Measurements from ENCODE around the gene USH2A.

The USH2A gene

DNA sequence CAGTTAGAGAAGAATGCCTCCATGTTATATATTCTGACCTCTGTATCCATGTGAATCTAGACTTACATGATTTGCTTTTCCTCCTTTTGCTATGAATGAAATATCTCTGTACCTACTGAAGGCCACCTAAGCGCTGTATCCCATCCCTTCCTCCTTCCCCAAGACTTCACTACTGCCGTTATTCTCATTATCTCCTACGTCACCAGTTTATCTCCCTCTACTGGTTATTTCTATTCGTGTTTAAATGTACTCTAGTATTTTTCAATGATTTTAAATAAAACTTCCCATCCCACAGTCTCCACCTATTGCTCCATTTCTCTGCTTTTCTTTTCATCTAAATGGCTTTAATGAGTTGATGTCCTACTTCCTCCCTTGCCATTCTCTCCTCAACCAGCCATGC, 746.1 kb downstream of the USH2A start:
- Histone ChIP-seq H3K36me3 (replicated peaks) (no peaks in the 10 kb centered on the region), H3K4me1 (no peaks in the 10 kb centered on the region), H3K9me3 (no peaks in the 10 kb centered on the region), H3K4me3 (no peak overlapping the region), H3K27me3 (ENCODE audit: low read depth) (no peaks in the 10 kb centered on the region)
- no peak for DNase-seq (ENCODE audit: low spot score in 2 of 2)
- in situ Hi-C loops (cut with MboI; ENCODE audit: low sequenced_read_pairs): no loop called here

- no peaks in the 10 kb centered on the region for H3K36me3 ChIP-seq (replicated peaks)
- H3K4me1 ChIP-seq: no peaks in the 10 kb centered on the region
- H3K4me3 ChIP-seq: no peak overlapping the region
- in situ Hi-C loops (cut with MboI; ENCODE audit: low sequenced_read_pairs): no loop called here
- H3K9me3 ChIP-seq: no peaks in the 10 kb centered on the region
- H3K27me3 ChIP-seq (ENCODE audit: low read depth): no peaks in the 10 kb centered on the region
- DNase-seq (ENCODE audit: low spot score in 2 of 2): no peak
Measured at GRCh38 chr1:215673943-215674342, 749.3 kb downstream of the USH2A start.

DNA sequence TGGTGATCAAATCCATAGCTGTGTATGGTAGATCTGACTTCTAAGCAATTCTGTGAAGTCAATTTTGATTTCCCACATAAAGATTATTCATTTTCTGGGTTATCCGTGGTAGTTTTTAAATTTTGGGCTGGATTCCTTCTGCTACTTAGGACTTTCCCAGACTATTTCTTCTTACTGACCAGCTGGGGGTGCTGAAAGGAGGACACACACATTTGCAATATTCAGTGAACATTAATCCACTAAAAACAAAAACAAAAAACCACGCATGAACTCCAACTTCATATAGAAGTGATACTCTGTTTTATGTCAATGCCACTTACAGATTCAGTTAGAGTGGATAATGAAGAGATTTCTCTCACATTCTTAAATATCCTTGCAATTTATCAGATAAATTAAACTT, 750.8 kb downstream of the USH2A start:
- H3K36me3 ChIP-seq (replicated peaks): no peaks in the 10 kb centered on the region
- DNase-seq (ENCODE audit: low spot score in 2 of 2): no peak
- H3K4me3 ChIP-seq: no peak overlapping the region
- no peaks in the 10 kb centered on the region for H3K4me1 ChIP-seq
- in situ Hi-C loops (cut with MboI; ENCODE audit: low sequenced_read_pairs): no loop called here
- H3K27me3 ChIP-seq (ENCODE audit: low read depth): no peaks in the 10 kb centered on the region
- H3K9me3 ChIP-seq: no peaks in the 10 kb centered on the region

DNA sequence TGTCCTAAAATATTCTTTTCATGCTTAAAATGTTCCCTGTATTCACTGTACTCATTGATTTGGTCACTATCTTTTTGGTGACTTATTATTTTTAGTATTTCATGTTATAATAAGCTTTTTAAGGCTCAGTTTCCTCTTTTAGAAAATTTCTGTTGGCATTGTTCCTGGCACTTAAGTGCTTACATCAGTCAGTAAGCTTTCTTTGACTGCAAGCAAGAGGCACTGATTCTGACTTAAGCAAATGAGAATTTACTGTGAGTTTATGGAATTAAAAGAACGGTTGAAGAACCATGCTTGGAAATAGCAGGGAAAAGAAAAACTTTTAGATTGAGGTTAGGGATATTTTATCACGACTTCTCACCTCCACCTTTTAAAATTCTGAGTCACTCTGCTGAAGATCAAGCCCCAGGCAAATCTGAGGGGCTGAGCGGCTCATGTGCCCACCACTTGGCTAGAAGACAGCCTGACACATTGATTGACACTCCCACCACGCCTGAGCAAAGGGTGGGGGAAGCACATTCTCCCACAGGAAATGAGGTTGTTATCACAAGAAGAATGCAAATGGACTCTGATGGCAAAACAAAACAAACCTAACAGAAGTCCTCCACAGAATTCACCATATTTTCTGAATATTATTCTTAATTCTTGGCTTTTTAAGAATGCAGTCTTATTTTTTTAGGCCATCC, 753.3 kb downstream of the USH2A start:
- H3K36me3 ChIP-seq (replicated peaks): no peaks in the 10 kb centered on the region
- H3K4me1 ChIP-seq: no peaks in the 10 kb centered on the region
- no peaks in the 10 kb centered on the region for H3K27me3 ChIP-seq (ENCODE audit: low read depth)
- no peak overlapping the region for H3K4me3 ChIP-seq
- in situ Hi-C loops (cut with MboI; ENCODE audit: low sequenced_read_pairs): no loop called here
- no peak for DNase-seq (ENCODE audit: low spot score in 2 of 2)
- H3K9me3 ChIP-seq: no peaks in the 10 kb centered on the region

DNA sequence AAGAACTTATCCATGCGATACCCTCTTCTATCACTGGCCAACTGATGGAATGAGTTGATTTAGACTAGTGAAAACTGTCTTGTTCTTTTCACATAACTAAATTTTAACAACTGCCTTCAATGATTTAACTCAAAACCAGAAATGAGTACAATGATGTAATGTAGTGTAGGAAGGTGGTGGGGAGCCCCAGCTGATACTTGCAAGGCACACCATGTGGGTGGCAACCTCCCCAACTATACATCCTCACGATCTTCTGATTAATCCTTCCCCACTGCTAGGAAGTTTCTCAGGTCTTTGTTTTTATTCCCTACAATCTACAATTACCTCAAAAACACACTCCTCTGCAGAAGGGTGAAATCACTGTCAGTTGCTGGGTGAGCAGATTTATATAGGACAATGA, 755.5 kb downstream of the USH2A start:
- no peaks in the 10 kb centered on the region for H3K27me3 ChIP-seq (ENCODE audit: low read depth)
- in situ Hi-C loops (cut with MboI; ENCODE audit: low sequenced_read_pairs): no loop called here
- no peaks in the 10 kb centered on the region for H3K9me3 ChIP-seq
- H3K36me3 ChIP-seq (replicated peaks): no peaks in the 10 kb centered on the region
- no peak for DNase-seq (ENCODE audit: low spot score in 2 of 2)
- no peaks in the 10 kb centered on the region for H3K4me1 ChIP-seq
- no peak overlapping the region for H3K4me3 ChIP-seq

DNA sequence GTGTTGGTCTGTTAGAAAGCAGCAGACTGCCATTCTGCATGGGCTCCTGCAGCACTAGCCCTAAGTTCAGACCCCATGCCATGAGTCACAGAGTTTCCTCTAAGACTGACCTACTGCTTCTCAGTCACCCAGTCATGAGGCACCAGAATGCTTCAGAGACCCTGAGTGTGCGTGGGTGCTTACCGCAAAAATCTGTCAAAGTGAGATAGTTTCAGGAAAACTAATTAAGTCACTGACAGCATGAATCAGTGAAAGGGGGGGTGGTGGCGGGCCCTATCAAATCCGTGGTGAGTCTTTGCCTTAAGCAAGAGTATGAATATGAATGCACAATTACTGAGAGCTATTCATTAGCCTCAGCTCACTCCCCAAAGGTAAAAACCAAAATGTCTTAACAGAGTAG, 758.0 kb downstream of the USH2A start:
- H3K36me3 ChIP-seq (replicated peaks): no peaks in the 10 kb centered on the region
- no peaks in the 10 kb centered on the region for H3K9me3 ChIP-seq
- no peaks in the 10 kb centered on the region for H3K27me3 ChIP-seq (ENCODE audit: low read depth)
- DNase-seq (ENCODE audit: low spot score in 2 of 2): no peak
- no peaks in the 10 kb centered on the region for H3K4me1 ChIP-seq
- in situ Hi-C loops (cut with MboI; ENCODE audit: low sequenced_read_pairs): no loop called here
- H3K4me3 ChIP-seq: no peak overlapping the region

- Histone ChIP-seq H3K36me3 (replicated peaks) (no peaks in the 10 kb centered on the region), H3K4me3 (no peak overlapping the region), H3K27me3 (ENCODE audit: low read depth) (no peaks in the 10 kb centered on the region), H3K9me3 (no peaks in the 10 kb centered on the region), H3K4me1 (no peaks in the 10 kb centered on the region)
- DNase-seq (ENCODE audit: low spot score in 2 of 2): no peak
- in situ Hi-C loops (cut with MboI; ENCODE audit: low sequenced_read_pairs): no loop called here
Measured at GRCh38 chr1:215661033-215661432, 762.2 kb downstream of the USH2A start.

GRCh38 chr1:215660259-215660658, 763.0 kb downstream of the USH2A start:
- H3K4me1 ChIP-seq: no peaks in the 10 kb centered on the region
- no peaks in the 10 kb centered on the region for H3K27me3 ChIP-seq (ENCODE audit: low read depth)
- no peaks in the 10 kb centered on the region for H3K9me3 ChIP-seq
- no peak overlapping the region for H3K4me3 ChIP-seq
- no peaks in the 10 kb centered on the region for H3K36me3 ChIP-seq (replicated peaks)
- no peak for DNase-seq (ENCODE audit: low spot score in 2 of 2)
- in situ Hi-C loops (cut with MboI; ENCODE audit: low sequenced_read_pairs): no loop called here

- Histone ChIP-seq H3K27me3 (ENCODE audit: low read depth) (no peaks in the 10 kb centered on the region), H3K9me3 (no peaks in the 10 kb centered on the region), H3K4me1 (0 out of 2 replicates have a peak, but pooled peaks cover under 1% of the 10 kb centered on the region), H3K4me3 (no peak overlapping the region), H3K36me3 (replicated peaks) (no peaks in the 10 kb centered on the region)
- in situ Hi-C loops (cut with MboI; ENCODE audit: low sequenced_read_pairs): no loop called here
- no peak for DNase-seq (ENCODE audit: low spot score in 2 of 2)
Measured at GRCh38 chr1:215657047-215657446, 766.2 kb downstream of the USH2A start.

DNA sequence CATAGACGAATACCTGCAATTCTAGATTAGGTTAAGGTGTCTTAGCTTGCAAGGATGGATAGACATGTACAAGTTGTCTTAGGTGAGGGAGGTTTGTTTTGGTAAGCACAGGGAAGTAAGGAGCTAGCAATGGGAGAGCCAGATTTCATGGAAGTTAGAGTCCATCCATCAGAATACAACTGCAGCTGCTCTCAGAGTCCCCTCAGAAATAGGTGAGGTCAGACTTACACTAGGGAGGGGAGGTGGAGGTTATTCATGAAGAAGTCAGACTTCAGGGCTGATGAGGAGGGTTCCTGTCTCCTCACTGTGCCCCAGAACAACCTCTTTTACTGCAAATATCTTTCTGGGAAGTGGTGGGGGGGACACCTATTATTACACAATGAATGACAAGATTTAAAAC, 770.9 kb downstream of the USH2A start:
- Histone ChIP-seq H3K4me3 (no peak overlapping the region), H3K9me3 (no peaks in the 10 kb centered on the region), H3K36me3 (replicated peaks) (no peaks in the 10 kb centered on the region), H3K27me3 (ENCODE audit: low read depth) (no peaks in the 10 kb centered on the region), H3K4me1 (peaks cover 9% of the 10 kb centered on the region)
- DNase-seq (ENCODE audit: low spot score in 2 of 2): no peak
- in situ Hi-C loops (cut with MboI; ENCODE audit: low sequenced_read_pairs): no loop called here

DNA sequence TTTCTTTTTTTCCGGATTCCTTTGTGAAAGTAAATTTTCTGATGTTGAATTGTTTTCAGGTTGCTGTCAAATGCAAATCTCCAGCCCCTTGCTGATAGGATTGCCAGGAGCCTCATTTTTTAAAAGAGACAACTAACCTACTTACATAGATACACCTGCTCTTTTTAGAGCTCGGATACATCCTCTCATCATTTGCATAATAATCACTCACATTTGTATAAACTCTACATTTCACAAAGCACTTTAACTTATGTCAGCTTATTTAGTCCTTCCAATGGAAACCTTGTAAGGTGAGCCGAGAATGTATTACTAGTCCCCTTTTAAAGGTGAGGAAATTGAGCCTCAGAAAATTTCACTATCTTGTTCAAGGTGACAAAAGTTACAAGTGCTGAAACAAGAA, 771.4 kb downstream of the USH2A start:
- in situ Hi-C loops (cut with MboI; ENCODE audit: low sequenced_read_pairs): no loop called here
- no peaks in the 10 kb centered on the region for H3K36me3 ChIP-seq (replicated peaks)
- H3K9me3 ChIP-seq: no peaks in the 10 kb centered on the region
- H3K27me3 ChIP-seq (ENCODE audit: low read depth): no peaks in the 10 kb centered on the region
- no peak for DNase-seq (ENCODE audit: low spot score in 2 of 2)
- H3K4me3 ChIP-seq: no peak overlapping the region
- H3K4me1 ChIP-seq: peaks cover 9% of the 10 kb centered on the region

GRCh38 chr1:215650446-215651149, 772.6 kb downstream of the USH2A start:
- H3K36me3 ChIP-seq (replicated peaks): no peaks in the 10 kb centered on the region
- H3K27me3 ChIP-seq (ENCODE audit: low read depth): no peaks in the 10 kb centered on the region
- in situ Hi-C loops (cut with MboI; ENCODE audit: low sequenced_read_pairs): no loop called here
- no peaks in the 10 kb centered on the region for H3K9me3 ChIP-seq
- no peak for DNase-seq (ENCODE audit: low spot score in 2 of 2)
- peaks cover 9% of the 10 kb centered on the region for H3K4me1 ChIP-seq
- H3K4me3 ChIP-seq: no peak overlapping the region

DNA sequence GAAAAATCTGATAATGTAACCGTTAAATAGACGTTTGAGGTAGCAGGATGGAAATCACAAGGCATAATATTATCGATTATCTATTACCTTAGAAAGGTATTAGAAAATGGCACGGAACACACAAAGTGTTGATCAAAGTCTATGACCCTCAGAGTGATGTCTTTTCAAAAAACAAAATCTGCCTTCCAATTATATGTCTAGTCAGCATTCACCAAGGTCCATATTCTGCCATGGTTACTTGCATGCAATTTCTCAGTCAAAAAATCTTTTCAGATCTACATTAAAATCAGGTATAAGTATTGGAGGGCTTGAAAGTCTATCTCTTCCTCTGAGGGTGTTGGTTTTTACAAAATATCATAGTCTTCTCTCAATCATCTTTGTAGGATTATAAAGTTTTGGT, 774.3 kb downstream of the USH2A start:
- Histone ChIP-seq H3K36me3 (replicated peaks) (no peaks in the 10 kb centered on the region), H3K4me1 (peaks cover 9% of the 10 kb centered on the region), H3K4me3 (no peak overlapping the region), H3K9me3 (no peaks in the 10 kb centered on the region), H3K27me3 (ENCODE audit: low read depth) (no peaks in the 10 kb centered on the region)
- no peak for DNase-seq (ENCODE audit: low spot score in 2 of 2)
- in situ Hi-C loops (cut with MboI; ENCODE audit: low sequenced_read_pairs): no loop called here

- in situ Hi-C loops (cut with MboI; ENCODE audit: low sequenced_read_pairs): no loop called here
- no peaks in the 10 kb centered on the region for H3K9me3 ChIP-seq
- no peaks in the 10 kb centered on the region for H3K27me3 ChIP-seq (ENCODE audit: low read depth)
- DNase-seq (ENCODE audit: low spot score in 2 of 2): no peak
- no peak overlapping the region for H3K4me3 ChIP-seq
- peaks cover 9% of the 10 kb centered on the region for H3K4me1 ChIP-seq
- no peaks in the 10 kb centered on the region for H3K36me3 ChIP-seq (replicated peaks)
Measured at GRCh38 chr1:215647738-215648137, 775.5 kb downstream of the USH2A start.

GRCh38 chr1:215645861-215646260, 777.4 kb downstream of the USH2A start:
- in situ Hi-C loops (cut with MboI; ENCODE audit: low sequenced_read_pairs): no loop called here

More at GRCh38 chr1:215645861-215646260, 777.4 kb downstream of the USH2A start:
- H3K27me3 ChIP-seq (ENCODE audit: low read depth): no peaks in the 10 kb centered on the region
- H3K4me1 ChIP-seq: no peaks in the 10 kb centered on the region
- H3K4me3 ChIP-seq: no peak overlapping the region
- no peak for DNase-seq (ENCODE audit: low spot score in 2 of 2)
- H3K36me3 ChIP-seq (replicated peaks): no peaks in the 10 kb centered on the region
- no peaks in the 10 kb centered on the region for H3K9me3 ChIP-seq

Data from HAP-1 (cell line).